ENCODE measurements around the gene NOL3.

The NOL3 gene

DNA sequence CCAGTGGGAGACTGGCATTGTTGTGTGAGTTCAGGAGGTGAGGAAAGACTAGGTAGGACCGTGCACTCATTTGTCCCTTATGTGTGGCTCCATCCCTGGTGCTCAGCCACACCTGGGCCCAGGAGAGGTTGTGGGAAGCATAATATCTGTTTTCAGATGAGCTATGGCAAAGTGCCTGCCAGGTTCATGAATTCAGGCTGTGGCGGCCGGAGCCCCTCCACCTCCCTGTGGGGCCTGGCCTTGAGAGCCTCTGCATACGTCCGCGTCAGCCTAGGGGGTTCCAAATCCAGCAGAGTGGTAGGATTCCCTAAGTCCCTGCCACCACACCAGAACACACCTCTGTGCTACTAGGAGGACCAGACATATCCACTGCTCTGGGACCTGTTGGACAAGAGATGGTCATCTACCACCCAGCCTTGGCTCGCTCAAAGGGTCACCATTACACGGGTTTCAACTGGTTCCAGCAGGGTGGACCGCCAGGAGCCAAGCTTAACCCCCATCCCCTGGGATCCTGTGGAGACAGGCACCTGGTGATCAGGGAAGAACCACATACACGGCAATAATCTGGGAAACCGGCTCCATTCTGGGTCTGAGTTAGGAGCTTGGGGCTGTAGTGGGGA, 21.6 kb upstream of the NOL3 start:
- CTCF ChIA-PET = interaction anchor here (1.2 to 1.5 kb wide), 2 partner anchors 19 to 131 kb away, joined by 3 to 4 read pairs; no protein-coding TSS in a partner anchor
- TF ChIP-seq, protein P1, sequence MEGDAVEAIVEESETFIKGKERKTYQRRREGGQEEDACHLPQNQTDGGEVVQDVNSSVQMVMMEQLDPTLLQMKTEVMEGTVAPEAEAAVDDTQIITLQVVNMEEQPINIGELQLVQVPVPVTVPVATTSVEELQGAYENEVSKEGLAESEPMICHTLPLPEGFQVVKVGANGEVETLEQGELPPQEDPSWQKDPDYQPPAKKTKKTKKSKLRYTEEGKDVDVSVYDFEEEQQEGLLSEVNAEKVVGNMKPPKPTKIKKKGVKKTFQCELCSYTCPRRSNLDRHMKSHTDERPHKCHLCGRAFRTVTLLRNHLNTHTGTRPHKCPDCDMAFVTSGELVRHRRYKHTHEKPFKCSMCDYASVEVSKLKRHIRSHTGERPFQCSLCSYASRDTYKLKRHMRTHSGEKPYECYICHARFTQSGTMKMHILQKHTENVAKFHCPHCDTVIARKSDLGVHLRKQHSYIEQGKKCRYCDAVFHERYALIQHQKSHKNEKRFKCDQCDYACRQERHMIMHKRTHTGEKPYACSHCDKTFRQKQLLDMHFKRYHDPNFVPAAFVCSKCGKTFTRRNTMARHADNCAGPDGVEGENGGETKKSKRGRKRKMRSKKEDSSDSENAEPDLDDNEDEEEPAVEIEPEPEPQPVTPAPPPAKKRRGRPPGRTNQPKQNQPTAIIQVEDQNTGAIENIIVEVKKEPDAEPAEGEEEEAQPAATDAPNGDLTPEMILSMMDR (IDR thresholded peaks at IDR 0.05; ENCODE audit: control extremely low read depth, extremely low read depth, low read depth, missing control alignments) = no peak
- POLR2A ChIA-PET = interaction anchor here (0.6 kb wide), 1 partner anchor 24 kb away, joined by 3 read pairs; no protein-coding TSS in a partner anchor
- DNase-seq (ENCODE audit: extremely low spot score) = no peak

DNA sequence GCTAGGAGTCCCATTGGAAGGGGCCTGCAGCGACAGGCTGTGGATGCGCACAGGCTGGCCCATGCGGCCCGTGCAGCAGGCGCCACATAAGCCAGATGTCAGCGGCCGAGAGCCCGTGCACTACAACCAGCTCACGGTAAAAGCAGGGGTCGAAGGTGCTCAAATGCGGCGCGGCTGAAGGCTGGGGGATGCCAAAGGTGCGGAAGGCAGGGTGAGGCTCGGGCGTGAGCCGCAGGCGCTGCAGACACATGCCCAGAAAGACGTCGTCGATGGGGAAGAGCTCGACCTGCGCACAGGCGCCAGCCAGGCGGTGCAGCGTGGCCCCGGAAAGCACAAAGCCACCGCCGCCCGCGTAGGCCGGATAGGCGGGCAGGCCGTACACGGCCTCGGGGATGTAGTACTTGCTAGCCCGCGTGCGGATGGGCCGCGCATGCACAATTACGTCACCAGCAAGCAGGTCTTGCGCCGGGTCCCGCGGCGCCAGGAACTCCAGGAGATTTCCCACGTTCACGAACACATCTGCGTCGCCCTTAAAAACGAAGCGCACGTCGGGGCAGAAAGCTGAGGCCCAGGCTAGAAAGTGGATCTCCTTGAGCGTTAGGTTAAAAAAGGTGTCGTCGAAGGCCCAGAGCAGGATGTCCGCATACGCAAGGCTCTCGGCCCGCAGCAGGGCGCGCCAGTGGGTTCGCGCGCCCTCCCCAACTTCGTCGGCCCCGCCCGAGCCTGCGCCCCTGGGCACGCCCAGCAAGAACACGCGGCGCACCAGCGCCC, 20.9 kb upstream of the NOL3 start:
- POLR2A ChIA-PET = interaction anchor here (0.6 kb wide), 1 partner anchor 24 kb away, joined by 3 read pairs; no protein-coding TSS in a partner anchor
- CTCF ChIA-PET = interaction anchor here (1.2 to 1.5 kb wide), 2 partner anchors 20 to 131 kb away, joined by 3 to 4 read pairs; no protein-coding TSS in a partner anchor
- TF ChIP-seq, protein P1 (IDR thresholded peaks at IDR 0.05; ENCODE audit: control extremely low read depth, extremely low read depth, low read depth, missing control alignments) = no peak
- no peak for DNase-seq (ENCODE audit: extremely low spot score)

DNA sequence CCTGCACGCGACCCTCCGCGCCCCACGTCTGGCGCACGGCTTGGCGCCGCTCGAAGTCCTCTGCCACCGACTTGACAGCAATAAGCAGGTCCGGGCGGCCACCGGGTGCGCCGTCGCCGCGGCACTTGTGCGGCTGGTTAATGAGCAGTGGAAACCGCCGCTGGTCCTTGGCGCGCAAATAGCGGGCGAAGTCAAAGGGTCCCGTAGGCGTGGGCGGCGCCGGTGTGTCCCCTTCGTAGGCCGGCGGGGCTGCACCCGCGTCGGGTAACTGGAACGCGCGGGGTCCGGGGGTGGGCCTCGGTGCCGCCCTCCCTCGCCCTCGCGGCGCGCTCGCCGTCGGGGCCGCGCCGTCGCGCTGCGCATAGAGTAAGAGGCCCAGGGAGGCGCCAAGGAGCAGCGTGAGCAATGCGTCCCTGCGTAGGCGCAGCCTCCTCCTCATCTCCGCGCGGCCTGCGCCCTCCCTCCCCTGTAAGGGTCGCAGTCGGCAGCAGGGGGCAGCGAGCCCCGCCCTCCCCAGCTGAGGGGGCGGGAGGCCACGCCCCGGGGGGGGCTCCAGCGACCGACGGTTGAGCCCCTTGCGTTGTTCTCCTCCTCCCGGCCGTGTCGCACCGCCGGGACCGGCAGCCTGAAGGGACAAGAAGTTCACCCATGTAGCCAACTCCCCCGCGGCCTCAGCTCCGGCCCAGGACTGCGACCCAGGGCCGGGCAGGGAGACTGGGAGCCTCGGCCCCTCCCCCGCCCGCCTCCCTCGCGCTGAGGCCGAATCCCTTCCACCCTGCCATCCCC, 20.1 kb upstream of the NOL3 start:
- POLR2A ChIA-PET = interaction anchor here (0.7 to 1.0 kb wide), 3 partner anchors 9 to 132 kb away, joined by 3 to 5 read pairs (median 4); no protein-coding TSS in a partner anchor
- CTCF ChIA-PET = interaction anchor here (0.7 to 11.2 kb wide), 11 partner anchors 10 to 196 kb away, joined by 3 to 207 read pairs (median 6); partner anchors contain the start of genes FBXL8, HSF4, MATCAP1 and NOL3
- DNase-seq (ENCODE audit: extremely low spot score) = peak; percentile 78
- TF ChIP-seq, protein P1 (IDR thresholded peaks at IDR 0.05; ENCODE audit: control extremely low read depth, extremely low read depth, low read depth, missing control alignments) = no peak

DNA sequence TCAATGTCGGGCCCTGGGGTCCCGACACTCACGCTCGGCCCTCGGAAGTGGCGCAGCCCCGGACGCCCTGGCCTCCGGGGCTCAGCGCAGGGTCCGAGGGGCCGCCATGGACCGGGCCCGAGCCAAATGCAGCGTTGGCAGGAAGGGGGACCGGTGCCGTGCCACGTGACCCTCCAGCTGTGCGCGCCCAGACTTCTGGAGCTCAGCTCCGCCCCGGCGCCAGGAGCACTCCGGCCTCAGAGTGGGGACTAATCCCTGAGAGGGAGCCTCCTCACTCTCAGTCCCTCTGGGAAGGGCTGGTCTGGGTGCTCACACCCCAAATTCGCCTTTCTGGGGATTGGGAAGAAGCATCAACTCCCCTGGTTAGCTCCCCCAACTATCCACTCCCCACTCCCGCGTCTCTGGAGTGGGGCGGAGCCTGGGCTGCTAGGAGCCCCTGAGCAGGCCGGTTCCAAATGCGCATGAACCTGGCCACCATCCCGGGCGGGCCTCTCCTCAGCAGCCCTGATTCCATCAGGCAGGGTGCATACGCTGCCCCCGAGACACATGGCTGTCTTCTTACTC, 19.4 kb upstream of the NOL3 start, which contains the start of gene B3GNT9:
B3GNT9 (minus strand) TSS at position 166 of the 564 bp plus-strand sequence. CDS start 513 bp downstream, outside the sequence.
- POLR2A ChIA-PET = interaction anchor here (0.7 to 1.2 kb wide), 4 partner anchors 9 to 133 kb away, joined by 3 to 5 read pairs (median 4); no protein-coding TSS in a partner anchor
- TF ChIP-seq, protein P1 (IDR thresholded peaks at IDR 0.05; ENCODE audit: control extremely low read depth, extremely low read depth, low read depth, missing control alignments) = no peak
- peak; percentile 75 for DNase-seq (ENCODE audit: extremely low spot score)
- CTCF ChIA-PET = interaction anchor here (0.7 to 11.2 kb wide), 14 partner anchors 9 to 256 kb away, joined by 3 to 207 read pairs (median 5); partner anchors contain the start of genes FBXL8, HSF4, MATCAP1 and NOL3

DNA sequence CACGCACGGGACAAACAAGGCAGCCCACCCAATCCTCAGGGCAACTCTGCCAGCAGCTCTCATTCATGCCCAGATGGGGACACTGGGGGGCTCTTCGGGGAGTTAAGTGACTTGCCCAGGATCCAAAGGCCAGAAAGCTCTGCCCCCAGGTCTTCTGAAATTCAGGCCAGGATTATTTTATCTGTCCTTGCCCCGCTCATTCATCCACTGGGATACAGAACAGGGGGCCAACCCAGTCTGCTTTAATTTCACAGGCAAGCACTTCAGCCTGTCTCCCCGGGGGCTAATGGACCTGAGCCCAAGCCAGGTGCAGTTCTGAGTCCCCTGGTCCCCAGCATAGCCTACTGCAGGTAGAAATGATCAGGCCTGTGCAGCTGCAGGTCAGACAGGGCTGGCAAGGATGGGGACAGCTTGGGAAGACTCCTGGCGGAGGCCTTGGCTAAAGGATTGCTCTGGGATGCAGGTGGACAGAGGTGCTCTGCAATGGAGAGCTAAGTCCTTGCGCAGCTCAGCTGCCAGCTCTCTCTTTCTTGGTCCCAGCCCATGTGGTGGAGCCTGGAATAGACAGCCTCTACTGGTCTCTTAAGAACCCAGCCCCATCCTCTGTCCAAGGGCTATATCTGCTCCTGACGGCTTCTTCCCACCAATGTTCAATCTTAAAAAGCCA, 18.8 kb upstream of the NOL3 start:
- TF ChIP-seq, protein P1 (IDR thresholded peaks at IDR 0.05; ENCODE audit: control extremely low read depth, extremely low read depth, low read depth, missing control alignments) = no peak
- DNase-seq (ENCODE audit: extremely low spot score) = no peak
- ChIA-PET CTCF (interaction anchor here (0.8 to 11.2 kb wide), 16 partner anchors 8 to 256 kb away, joined by 3 to 207 read pairs (median 6); partner anchors contain the start of genes FBXL8, HSF4, MATCAP1 and NOL3), POLR2A (interaction anchor here (1.0 to 1.2 kb wide), 3 partner anchors 10 to 134 kb away, joined by 3 to 5 read pairs (median 4); no protein-coding TSS in a partner anchor)
